Measurements from ENCODE around the gene GCNT2.
A peak's percentile ranks its signal among the peaks of the same experiment; 100 is the strongest.

GCNT2 gene

DNA sequence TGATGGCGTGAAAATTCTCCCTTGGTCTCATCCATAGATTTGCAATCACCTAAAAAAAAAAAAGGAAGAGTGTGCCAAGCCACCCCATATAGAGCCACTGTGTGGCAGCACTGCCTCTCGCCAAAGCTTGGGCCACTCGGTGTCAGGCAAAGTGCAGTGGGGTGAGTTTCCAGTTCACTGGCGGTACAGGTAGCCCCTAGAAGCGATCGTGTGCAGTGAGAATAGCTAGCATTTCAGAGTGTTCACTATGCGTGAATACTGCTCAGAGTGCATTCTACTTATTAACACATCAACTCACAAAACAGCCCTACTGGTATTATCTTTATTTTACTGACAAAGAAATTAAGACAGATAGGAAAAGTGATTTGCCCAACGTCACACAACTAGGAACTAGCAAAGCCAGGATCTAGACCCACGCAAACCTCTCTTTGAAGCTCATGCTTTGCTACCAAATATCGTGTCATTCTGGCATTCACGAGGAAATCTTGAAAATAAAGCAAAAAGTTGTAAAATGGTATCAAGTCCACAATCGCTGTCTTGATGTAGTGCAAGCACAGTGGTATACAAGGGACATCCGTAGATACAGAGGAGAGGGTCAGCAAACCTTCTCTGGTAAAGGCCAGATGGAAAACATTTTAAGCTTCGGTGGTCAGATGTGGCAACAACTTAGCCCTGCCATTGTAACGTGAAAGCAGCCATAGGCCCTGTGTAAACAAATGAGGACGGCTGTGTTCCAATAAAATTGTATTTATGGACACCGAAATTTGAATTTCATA, 10.4 kb upstream of the GCNT2 start:
- Histone ChIP-seq H4K20me1 (ENCODE audit: insufficient read depth, low read length) (no peaks in the 10 kb centered on the region), H3K9ac (ENCODE audit: low read length) (peak overlapping the region; percentile 42; the same call in 1 of the 2 replicates), H3K27ac (ENCODE audit: low read depth, low read length, poor library complexity, severe bottlenecking) (no peak overlapping the region), H3K27me3 (ENCODE audit: insufficient read depth, low read length) (no peaks in the 10 kb centered on the region), H3K4me2 (ENCODE audit: low read length) (peak overlapping the region; percentile 65), H3F3A (ENCODE audit: insufficient read depth, low read length) (peaks cover 5% of the 10 kb centered on the region; the same call in 1 of the 2 replicates), H3K4me1 (ENCODE audit: insufficient read depth, low read length, severe bottlenecking) (peaks cover 20% of the 10 kb centered on the region), H3K4me3 (ENCODE audit: low read depth, low read length, poor library complexity, severe bottlenecking) (peak overlapping the region; percentile 37), H3K36me3 (ENCODE audit: insufficient read depth, low read length) (no peaks in the 10 kb centered on the region), H3K79me2 (ENCODE audit: insufficient read depth, low read length) (no peaks in the 10 kb centered on the region), H3K9me3 (ENCODE audit: low read length) (no peaks in the 10 kb centered on the region), H3K9me2 (ENCODE audit: low read depth, low read length) (no peaks in the 10 kb centered on the region), H2AFZ (ENCODE audit: low read length) (peak overlapping the region; percentile 91)
- TF ChIP-seq, protein P1, sequence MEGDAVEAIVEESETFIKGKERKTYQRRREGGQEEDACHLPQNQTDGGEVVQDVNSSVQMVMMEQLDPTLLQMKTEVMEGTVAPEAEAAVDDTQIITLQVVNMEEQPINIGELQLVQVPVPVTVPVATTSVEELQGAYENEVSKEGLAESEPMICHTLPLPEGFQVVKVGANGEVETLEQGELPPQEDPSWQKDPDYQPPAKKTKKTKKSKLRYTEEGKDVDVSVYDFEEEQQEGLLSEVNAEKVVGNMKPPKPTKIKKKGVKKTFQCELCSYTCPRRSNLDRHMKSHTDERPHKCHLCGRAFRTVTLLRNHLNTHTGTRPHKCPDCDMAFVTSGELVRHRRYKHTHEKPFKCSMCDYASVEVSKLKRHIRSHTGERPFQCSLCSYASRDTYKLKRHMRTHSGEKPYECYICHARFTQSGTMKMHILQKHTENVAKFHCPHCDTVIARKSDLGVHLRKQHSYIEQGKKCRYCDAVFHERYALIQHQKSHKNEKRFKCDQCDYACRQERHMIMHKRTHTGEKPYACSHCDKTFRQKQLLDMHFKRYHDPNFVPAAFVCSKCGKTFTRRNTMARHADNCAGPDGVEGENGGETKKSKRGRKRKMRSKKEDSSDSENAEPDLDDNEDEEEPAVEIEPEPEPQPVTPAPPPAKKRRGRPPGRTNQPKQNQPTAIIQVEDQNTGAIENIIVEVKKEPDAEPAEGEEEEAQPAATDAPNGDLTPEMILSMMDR (IDR thresholded peaks at IDR 0.05; ENCODE audit: low read length) = peak; percentile 95
- no peak for TF ChIP-seq EZH2 (IDR thresholded peaks at IDR 0.05; ENCODE audit: borderline replicate concordance, low read length)

DNA sequence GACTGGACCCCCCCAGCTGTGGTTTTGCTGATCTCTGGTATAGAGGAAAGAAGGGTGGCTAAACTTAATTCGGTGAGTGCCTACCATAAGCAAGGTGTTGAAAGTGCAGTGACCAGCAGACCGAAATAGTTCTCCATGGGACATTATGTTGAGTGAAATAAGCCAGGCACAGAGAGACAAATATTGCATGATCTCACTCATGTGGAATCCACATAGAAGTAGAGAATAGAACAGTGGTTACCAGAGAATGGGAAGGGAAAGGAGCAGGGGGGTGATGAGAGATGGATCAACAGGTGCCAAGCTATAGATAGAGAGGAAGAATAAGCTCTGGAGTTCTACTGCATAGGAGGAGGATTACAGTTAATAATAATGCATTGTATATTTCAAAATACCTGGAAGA, 9.7 kb upstream of the GCNT2 start:
- TF ChIP-seq EZH2 (IDR thresholded peaks at IDR 0.05; ENCODE audit: borderline replicate concordance, low read length) = no peak
- TF ChIP-seq, protein P1 (IDR thresholded peaks at IDR 0.05; ENCODE audit: low read length) = no peak
- Histone ChIP-seq H3K9me3 (ENCODE audit: low read length) (no peaks in the 10 kb centered on the region), H3F3A (ENCODE audit: insufficient read depth, low read length) (peaks cover 5% of the 10 kb centered on the region; the same call in 1 of the 2 replicates), H2AFZ (ENCODE audit: low read length) (0 out of 2 replicates have a peak overlapping the region, but pooled peaks have one; percentile 3), H3K4me2 (ENCODE audit: low read length) (no peak overlapping the region; the same call in 1 of the 2 replicates), H3K27me3 (ENCODE audit: insufficient read depth, low read length) (no peaks in the 10 kb centered on the region), H3K9ac (ENCODE audit: low read length) (no peak overlapping the region), H4K20me1 (ENCODE audit: insufficient read depth, low read length) (no peaks in the 10 kb centered on the region), H3K79me2 (ENCODE audit: insufficient read depth, low read length) (no peaks in the 10 kb centered on the region), H3K36me3 (ENCODE audit: insufficient read depth, low read length) (no peaks in the 10 kb centered on the region), H3K9me2 (ENCODE audit: low read depth, low read length) (no peaks in the 10 kb centered on the region), H3K4me3 (ENCODE audit: low read depth, low read length, poor library complexity, severe bottlenecking) (no peak overlapping the region), H3K4me1 (ENCODE audit: insufficient read depth, low read length, severe bottlenecking) (peaks cover 20% of the 10 kb centered on the region), H3K27ac (ENCODE audit: low read depth, low read length, poor library complexity, severe bottlenecking) (no peak overlapping the region)

DNA sequence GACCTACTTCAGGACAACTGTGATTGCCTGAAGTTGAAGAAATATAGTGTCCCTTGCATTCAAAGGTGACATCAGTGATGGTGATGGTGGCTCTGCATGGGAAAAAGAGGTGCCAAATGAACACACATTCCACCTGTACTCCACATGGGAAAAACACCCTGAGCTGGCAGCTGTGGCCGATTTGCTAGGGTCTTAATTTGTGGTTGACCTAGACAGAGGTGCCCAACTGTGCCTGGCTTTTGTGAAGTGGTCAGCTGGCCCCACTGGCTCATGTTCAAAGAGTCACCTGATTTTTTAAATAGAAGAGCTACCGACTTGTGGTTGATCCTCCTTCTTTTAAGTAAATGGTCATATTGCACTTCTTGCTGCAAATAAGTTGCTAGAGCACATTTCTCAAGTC, 7.6 kb upstream of the GCNT2 start:
- no peaks in the 10 kb centered on the region for H3K9me2 ChIP-seq (ENCODE audit: low read depth, low read length)
- no peak overlapping the region for H3K4me3 ChIP-seq (ENCODE audit: low read depth, low read length, poor library complexity, severe bottlenecking)
- no peaks in the 10 kb centered on the region for H3K27me3 ChIP-seq (ENCODE audit: insufficient read depth, low read length)
- H3K9me3 ChIP-seq (ENCODE audit: low read length) = no peaks in the 10 kb centered on the region
- H3K4me2 ChIP-seq (ENCODE audit: low read length) = no peak overlapping the region
- peaks cover 4% of the 10 kb centered on the region; the same call in 1 of the 2 replicates for H3F3A ChIP-seq (ENCODE audit: insufficient read depth, low read length)
- no peaks in the 10 kb centered on the region for H4K20me1 ChIP-seq (ENCODE audit: insufficient read depth, low read length)
- TF ChIP-seq EZH2 (IDR thresholded peaks at IDR 0.05; ENCODE audit: borderline replicate concordance, low read length) = no peak
- TF ChIP-seq, protein P1 (IDR thresholded peaks at IDR 0.05; ENCODE audit: low read length) = no peak
- H3K36me3 ChIP-seq (ENCODE audit: insufficient read depth, low read length) = no peaks in the 10 kb centered on the region
- H3K4me1 ChIP-seq (ENCODE audit: insufficient read depth, low read length, severe bottlenecking) = peaks cover 20% of the 10 kb centered on the region
- H2AFZ ChIP-seq (ENCODE audit: low read length) = no peak overlapping the region
- H3K79me2 ChIP-seq (ENCODE audit: insufficient read depth, low read length) = no peaks in the 10 kb centered on the region
- no peak overlapping the region for H3K9ac ChIP-seq (ENCODE audit: low read length)
- H3K27ac ChIP-seq (ENCODE audit: low read depth, low read length, poor library complexity, severe bottlenecking) = no peak overlapping the region
